ENCODE data around the gene STK17B.
"Not testable (repeated sequence)": the region's sequence is repeated elsewhere in the genome, so short reads cannot be mapped to it uniquely, and the experiment has no call there.

The STK17B gene

GRCh38 chr2:196171248-196171871 is at the start of gene STK17B:
Gene STK17B (minus strand): TSS chr2:196171578. CDS start chr2:196163383, 8,195 bp downstream.
- peak; percentile 82 for DNase-seq (ENCODE audit: low read depth)

GRCh38 chr2:196220671-196221070 is 49.3 kb upstream of the STK17B start:
- no peak for DNase-seq (ENCODE audit: low read depth)

- DNase-seq (ENCODE audit: low read depth) = no peak
Observed at GRCh38 chr2:196219671-196220070, 48.3 kb upstream of the STK17B start.

GRCh38 chr2:196218106-196218505 is 46.7 kb upstream of the STK17B start:
- no peak for DNase-seq (ENCODE audit: low read depth)

- DNase-seq (ENCODE audit: low read depth) = no peak
Observed at GRCh38 chr2:196217116-196217515, 45.7 kb upstream of the STK17B start.

GRCh38 chr2:196215376-196215775 is 44.0 kb upstream of the STK17B start:
- no peak for DNase-seq (ENCODE audit: low read depth)

- DNase-seq (ENCODE audit: low read depth) = no peak
Observed at GRCh38 chr2:196214156-196214555, 42.8 kb upstream of the STK17B start.

- no peak for DNase-seq (ENCODE audit: low read depth)
Observed at GRCh38 chr2:196213252-196213980, 42.0 kb upstream of the STK17B start.

GRCh38 chr2:196208915-196209314 is 37.5 kb upstream of the STK17B start:
- no peak for DNase-seq (ENCODE audit: low read depth)

GRCh38 chr2:196206804-196207203 is 35.4 kb upstream of the STK17B start:
- no peak for DNase-seq (ENCODE audit: low read depth)

GRCh38 chr2:196205881-196206435 is 34.6 kb upstream of the STK17B start:
- no peak for DNase-seq (ENCODE audit: low read depth)

- no peak for DNase-seq (ENCODE audit: low read depth)
Observed at GRCh38 chr2:196205011-196205766, 33.8 kb upstream of the STK17B start.

- no peak for DNase-seq (ENCODE audit: low read depth)
Observed at GRCh38 chr2:196201229-196202009, 30.0 kb upstream of the STK17B start.

GRCh38 chr2:196200557-196200956 is 29.2 kb upstream of the STK17B start:
- no peak for DNase-seq (ENCODE audit: low read depth)

GRCh38 chr2:196195758-196196157 is 24.4 kb upstream of the STK17B start:
- DNase-seq (ENCODE audit: low read depth) = no peak

- DNase-seq (ENCODE audit: low read depth) = no peak
Observed at GRCh38 chr2:196195302-196195701, 23.9 kb upstream of the STK17B start.

GRCh38 chr2:196191541-196191940 is 20.2 kb upstream of the STK17B start:
- DNase-seq (ENCODE audit: low read depth) = no peak

GRCh38 chr2:196187898-196188458 is 16.6 kb upstream of the STK17B start:
- DNase-seq (ENCODE audit: low read depth) = no peak

GRCh38 chr2:196187175-196187700 is 15.9 kb upstream of the STK17B start:
- DNase-seq (ENCODE audit: low read depth) = not testable (repeated sequence)

GRCh38 chr2:196186266-196186980 is 15.0 kb upstream of the STK17B start:
- DNase-seq (ENCODE audit: low read depth) = no peak

GRCh38 chr2:196184921-196185320 is 13.5 kb upstream of the STK17B start:
- DNase-seq (ENCODE audit: low read depth) = no peak
